Measurements from ENCODE around the gene ACSS3.

ACSS3 gene

GRCh38 chr12:81075539-81075938 lies 2.3 kb upstream of the ACSS3 start (continued):
- TF ChIP-seq REPIN1 (tag by site-specific recombination; IDR thresholded peaks at IDR 0.05; ENCODE audit: low read depth) (no peak), ZNF654 (tag by site-specific recombination; IDR thresholded peaks at IDR 0.05; ENCODE audit: low read depth) (no peak), ZNF214 (tag by site-specific recombination; IDR thresholded peaks at IDR 0.05; ENCODE audit: borderline replicate concordance) (no peak), ZNF155 (tag by site-specific recombination; IDR thresholded peaks at IDR 0.05) (no peak), ZNF488 (tag by site-specific recombination; IDR thresholded peaks at IDR 0.05) (no peak), ZNF707 (tag by site-specific recombination; IDR thresholded peaks at IDR 0.05) (no peak), ZNF175 (tag by site-specific recombination; IDR thresholded peaks at IDR 0.05) (no peak), GFI1B (tag by site-specific recombination; IDR thresholded peaks at IDR 0.05) (no peak), ZNF398 (tag by site-specific recombination; IDR thresholded peaks at IDR 0.05) (no peak), ZBTB26 (tag by site-specific recombination; optimal IDR thresholded peaks at IDR 0.05) (no peak), ZNF544 (tag by site-specific recombination; IDR thresholded peaks at IDR 0.05) (no peak), ZNF677 (tag by site-specific recombination; IDR thresholded peaks at IDR 0.05) (no peak)

- H3K4me1 ChIP-seq (ENCODE audit: control insufficient read depth, insufficient read depth, low read length) = no peaks in the 10 kb centered on the region
- H3K27ac ChIP-seq (ENCODE audit: extremely low read depth, low read depth, low read length) = no peak overlapping the region
- TF ChIP-seq SP2 (tag by site-specific recombination; IDR thresholded peaks at IDR 0.05) = peak; percentile 17; the same call in 1 of the 2 replicates
- TF ChIP-seq ZIC2 (tag by site-specific recombination; IDR thresholded peaks at IDR 0.05) = peak; percentile 36
- TF ChIP-seq SP3 (tag by site-specific recombination; IDR thresholded peaks at IDR 0.05) = 0 out of 2 replicates have a peak, but pooled peaks have one; percentile 22
- no peak for TF ChIP-seq ZNF692 (tag by site-specific recombination; IDR thresholded peaks at IDR 0.05)
- no peak for TF ChIP-seq ZBTB6 (tag by site-specific recombination; IDR thresholded peaks at IDR 0.05)
- TF ChIP-seq ZNF292 (tag by site-specific recombination; IDR thresholded peaks at IDR 0.05; ENCODE audit: borderline replicate concordance, low read depth) = no peak
- H3K4me3 ChIP-seq (ENCODE audit: low read depth, low read length) = no peak overlapping the region; the same call in 1 of the 2 replicates
- H3K9me3 ChIP-seq (ENCODE audit: control insufficient read depth, insufficient read depth, low read depth, low read length) = no peaks in the 10 kb centered on the region
- POLR2A ChIA-PET = no interaction called here
- CTCF ChIA-PET = no interaction called here
- H3K36me3 ChIP-seq (ENCODE audit: control insufficient read depth in 2 of 2, insufficient read depth in 1 of 2, low read length in 2 of 2) = no peaks in the 10 kb centered on the region
These were observed 572 bp upstream of the ACSS3 start for GRCh38 chr12:81077329-81077685.
